ENCODE results near the gene SLC5A2.
A peak's percentile ranks its signal among the peaks of the same experiment; 100 is the strongest.

Gene SLC5A2

DNA sequence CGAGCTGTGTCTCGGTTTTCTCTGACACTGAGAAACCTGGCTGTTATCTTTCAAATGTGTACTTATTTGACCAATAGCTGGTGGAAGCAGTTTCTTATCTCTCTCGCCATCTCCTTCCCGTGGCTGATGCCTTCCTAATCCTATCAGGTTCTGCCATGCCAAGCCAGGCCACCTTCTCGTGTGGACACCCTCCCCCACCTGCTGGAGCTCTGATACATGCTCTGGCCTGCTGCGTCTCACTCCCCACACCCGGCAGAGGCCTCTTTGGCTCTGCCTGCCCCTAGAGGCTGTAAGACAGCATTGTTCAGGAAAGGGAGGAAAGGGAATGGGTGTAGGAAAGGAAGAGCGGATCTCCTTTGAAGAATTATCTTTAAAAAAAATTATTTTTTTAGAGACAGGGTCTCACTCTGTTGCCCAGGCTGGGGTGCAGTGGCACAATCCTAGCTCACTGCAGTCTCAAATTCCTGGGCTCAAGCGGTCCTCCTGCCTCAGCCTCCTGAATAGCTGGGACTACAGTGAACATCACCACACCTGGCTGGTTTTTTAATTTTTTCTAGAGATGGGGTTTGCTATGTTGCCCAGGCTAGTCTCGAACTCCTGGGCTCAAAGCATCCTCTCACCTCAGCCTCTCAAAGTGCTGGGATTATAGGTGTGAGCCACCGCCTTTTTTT lies 31.1 kb upstream of the SLC5A2 start:
- Histone ChIP-seq H3K4me1 (ENCODE audit: control insufficient read depth in 2 of 2, insufficient read depth in 2 of 2, low read length in 2 of 2) (peaks cover 16 to 19% of the 10 kb centered on the region in 2 donors), H3K4me3 (ENCODE audit: low read length in 2 of 2) (no peak overlapping the region)

DNA sequence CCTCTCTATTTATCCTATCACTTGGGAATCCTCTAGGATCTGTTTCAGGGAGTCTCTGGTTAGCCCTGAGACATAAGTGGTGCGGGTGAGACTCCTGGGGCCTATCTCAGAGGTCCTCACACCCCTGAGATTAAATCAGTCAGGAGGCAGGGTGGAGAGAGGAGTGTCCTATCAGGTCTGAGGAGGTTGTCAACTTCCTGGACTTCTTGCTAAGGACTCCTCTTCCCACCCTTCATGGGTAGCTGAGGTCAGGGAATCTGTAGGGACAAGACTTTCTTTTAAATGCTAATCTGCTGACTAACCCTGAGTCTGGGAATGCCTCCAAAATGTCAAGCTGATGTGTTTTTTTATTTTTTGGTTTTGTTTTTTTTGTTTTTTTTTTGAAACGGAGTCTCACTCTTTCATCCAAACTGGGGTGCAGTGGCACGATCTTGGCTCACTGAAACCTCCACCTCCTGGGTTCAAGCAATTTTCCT lies 30.3 kb upstream of the SLC5A2 start:
- H3K4me1 ChIP-seq (ENCODE audit: control insufficient read depth in 2 of 2, insufficient read depth in 2 of 2, low read length in 2 of 2): peaks cover 24 to 27% of the 10 kb centered on the region in 2 donors
- H3K4me3 ChIP-seq (ENCODE audit: low read length in 2 of 2): no peak overlapping the region
- H3K9me3 ChIP-seq (ENCODE audit: control insufficient read depth in 2 of 2, low read length in 2 of 2): no peaks in the 10 kb centered on the region
- no peaks in the 10 kb centered on the region for H3K27me3 ChIP-seq (ENCODE audit: control insufficient read depth in 2 of 2, insufficient read depth in 2 of 2, low read length in 2 of 2)
- H3K36me3 ChIP-seq (ENCODE audit: control insufficient read depth in 2 of 2, insufficient read depth in 2 of 2, low read length in 2 of 2): peaks cover 0 to 2% of the 10 kb centered on the region in 2 donors
- H3K9ac ChIP-seq (ENCODE audit: low read depth in 1 of 2, low read length in 2 of 2): no peak overlapping the region
- H3K27ac ChIP-seq (ENCODE audit: low read depth in 2 of 2, low read length in 2 of 2): peak overlapping the region in 1 of 2 donors; percentile 7

More for the DNA sequence above, 31.1 kb upstream of the SLC5A2 start:
- no peak overlapping the region for H3K9ac ChIP-seq (ENCODE audit: low read depth in 1 of 2, low read length in 2 of 2)
- H3K36me3 ChIP-seq (ENCODE audit: control insufficient read depth in 2 of 2, insufficient read depth in 2 of 2, low read length in 2 of 2): peaks cover 0 to 2% of the 10 kb centered on the region in 2 donors
- no peaks in the 10 kb centered on the region for H3K9me3 ChIP-seq (ENCODE audit: control insufficient read depth in 2 of 2, low read length in 2 of 2)
- no peak overlapping the region for H3K27ac ChIP-seq (ENCODE audit: low read depth in 2 of 2, low read length in 2 of 2)
- no peaks in the 10 kb centered on the region for H3K27me3 ChIP-seq (ENCODE audit: control insufficient read depth in 2 of 2, insufficient read depth in 2 of 2, low read length in 2 of 2)

GRCh38 chr16:31453255-31454204 lies 29.4 kb upstream of the SLC5A2 start:
- H3K4me3 ChIP-seq (ENCODE audit: low read length in 2 of 2): peak overlapping the region in 1 of 2 donors; percentile 9
- H3K27me3 ChIP-seq (ENCODE audit: control insufficient read depth in 2 of 2, insufficient read depth in 2 of 2, low read length in 2 of 2): no peaks in the 10 kb centered on the region
- H3K36me3 ChIP-seq (ENCODE audit: control insufficient read depth in 2 of 2, insufficient read depth in 2 of 2, low read length in 2 of 2): peaks cover 0 to 2% of the 10 kb centered on the region in 2 donors
- peaks cover 29 to 34% of the 10 kb centered on the region in 2 donors for H3K4me1 ChIP-seq (ENCODE audit: control insufficient read depth in 2 of 2, insufficient read depth in 2 of 2, low read length in 2 of 2)
- no peaks in the 10 kb centered on the region for H3K9me3 ChIP-seq (ENCODE audit: control insufficient read depth in 2 of 2, low read length in 2 of 2)
- H3K9ac ChIP-seq (ENCODE audit: low read depth in 1 of 2, low read length in 2 of 2): no peak overlapping the region
- H3K27ac ChIP-seq (ENCODE audit: low read depth in 2 of 2, low read length in 2 of 2): peak overlapping the region; percentile 19 to 56

DNA sequence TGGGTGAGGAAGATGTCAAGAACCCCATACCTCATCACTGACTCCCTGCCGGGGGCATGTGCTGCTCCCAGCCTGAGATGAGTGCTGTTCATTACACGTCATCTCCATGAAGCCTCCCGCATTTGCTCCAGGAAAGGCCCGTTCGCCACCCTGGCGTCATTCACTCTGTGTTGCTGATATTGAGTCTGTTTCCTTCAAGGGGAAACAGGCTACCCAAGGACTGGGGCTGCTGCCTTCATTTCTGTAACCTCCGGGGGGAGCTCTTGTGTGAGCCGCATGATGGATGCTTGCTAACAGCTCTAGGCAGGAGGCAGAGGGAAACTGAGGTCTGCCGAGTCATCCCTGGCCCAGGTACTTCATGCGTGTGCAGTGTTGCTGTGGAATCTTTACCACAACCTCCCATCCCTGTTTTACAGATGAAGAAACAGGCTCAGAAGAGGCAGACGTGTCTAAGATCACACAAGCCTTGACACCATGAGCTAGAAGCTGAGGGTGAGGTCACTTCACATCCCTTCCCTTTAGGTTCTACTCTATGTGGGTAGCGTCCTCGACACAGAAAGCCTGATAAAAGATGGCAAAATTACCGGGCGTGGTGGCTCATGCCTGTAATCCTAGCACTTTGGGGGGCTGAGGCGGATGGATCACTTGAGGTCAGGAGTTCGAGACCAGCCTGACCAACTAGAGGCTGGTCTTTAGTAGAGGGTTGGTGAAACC lies 27.2 kb upstream of the SLC5A2 start:
- Histone ChIP-seq H3K9me3 (ENCODE audit: control insufficient read depth in 2 of 2, low read length in 2 of 2) (no peaks in the 10 kb centered on the region), H3K4me1 (ENCODE audit: control insufficient read depth in 2 of 2, insufficient read depth in 2 of 2, low read length in 2 of 2) (peaks cover 37 to 40% of the 10 kb centered on the region in 2 donors), H3K27me3 (ENCODE audit: control insufficient read depth in 2 of 2, insufficient read depth in 2 of 2, low read length in 2 of 2) (no peaks in the 10 kb centered on the region), H3K27ac (ENCODE audit: low read depth in 2 of 2, low read length in 2 of 2) (no peak overlapping the region), H3K4me3 (ENCODE audit: low read length in 2 of 2) (no peak overlapping the region), H3K9ac (ENCODE audit: low read depth in 1 of 2, low read length in 2 of 2) (peak overlapping the region in 1 of 2 donors; percentile 12), H3K36me3 (ENCODE audit: control insufficient read depth in 2 of 2, insufficient read depth in 2 of 2, low read length in 2 of 2) (peaks cover 0 to 2% of the 10 kb centered on the region in 2 donors)

DNA sequence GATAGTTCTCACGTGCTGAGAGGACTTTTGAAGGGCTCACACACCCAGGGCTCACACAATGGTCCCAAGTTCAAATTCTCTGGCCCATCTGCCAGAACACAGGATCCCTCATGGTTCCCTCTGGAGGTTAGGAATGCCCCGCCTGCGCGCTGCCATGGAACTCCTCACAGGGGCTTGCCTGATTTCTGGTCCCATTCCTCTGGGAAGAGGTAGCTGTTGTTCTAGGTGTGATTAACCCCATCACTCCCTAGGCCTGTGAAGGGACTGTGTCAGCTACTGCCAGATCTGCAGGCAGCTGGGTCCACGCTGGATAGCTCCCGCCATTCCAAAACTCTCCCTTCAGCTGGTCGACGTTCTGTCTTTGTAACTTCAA lies 25.9 kb upstream of the SLC5A2 start:
- Histone ChIP-seq H3K27ac (ENCODE audit: low read depth in 2 of 2, low read length in 2 of 2) (no peak overlapping the region), H3K27me3 (ENCODE audit: control insufficient read depth in 2 of 2, insufficient read depth in 2 of 2, low read length in 2 of 2) (no peaks in the 10 kb centered on the region), H3K4me1 (ENCODE audit: control insufficient read depth in 2 of 2, insufficient read depth in 2 of 2, low read length in 2 of 2) (peaks cover 35 to 38% of the 10 kb centered on the region in 2 donors), H3K9ac (ENCODE audit: low read depth in 1 of 2, low read length in 2 of 2) (no peak overlapping the region), H3K4me3 (ENCODE audit: low read length in 2 of 2) (peak overlapping the region in 1 of 2 donors; percentile 1), H3K9me3 (ENCODE audit: control insufficient read depth in 2 of 2, low read length in 2 of 2) (no peaks in the 10 kb centered on the region), H3K36me3 (ENCODE audit: control insufficient read depth in 2 of 2, insufficient read depth in 2 of 2, low read length in 2 of 2) (peaks cover 2 to 3% of the 10 kb centered on the region in 2 donors)

- Histone ChIP-seq H3K4me1 (ENCODE audit: control insufficient read depth in 2 of 2, insufficient read depth in 2 of 2, low read length in 2 of 2) (peaks cover 34 to 37% of the 10 kb centered on the region in 2 donors), H3K36me3 (ENCODE audit: control insufficient read depth in 2 of 2, insufficient read depth in 2 of 2, low read length in 2 of 2) (peaks cover 8 to 13% of the 10 kb centered on the region in 2 donors), H3K27ac (ENCODE audit: low read depth in 2 of 2, low read length in 2 of 2) (peak overlapping the region; percentile 99), H3K4me3 (ENCODE audit: low read length in 2 of 2) (peak overlapping the region; percentile 91), H3K27me3 (ENCODE audit: control insufficient read depth in 2 of 2, insufficient read depth in 2 of 2, low read length in 2 of 2) (no peaks in the 10 kb centered on the region), H3K9ac (ENCODE audit: low read depth in 1 of 2, low read length in 2 of 2) (peak overlapping the region; percentile 94 to 96), H3K9me3 (ENCODE audit: control insufficient read depth in 2 of 2, low read length in 2 of 2) (no peaks in the 10 kb centered on the region)
Observed at GRCh38 chr16:31458073-31458843, 24.7 kb upstream of the SLC5A2 start.

DNA sequence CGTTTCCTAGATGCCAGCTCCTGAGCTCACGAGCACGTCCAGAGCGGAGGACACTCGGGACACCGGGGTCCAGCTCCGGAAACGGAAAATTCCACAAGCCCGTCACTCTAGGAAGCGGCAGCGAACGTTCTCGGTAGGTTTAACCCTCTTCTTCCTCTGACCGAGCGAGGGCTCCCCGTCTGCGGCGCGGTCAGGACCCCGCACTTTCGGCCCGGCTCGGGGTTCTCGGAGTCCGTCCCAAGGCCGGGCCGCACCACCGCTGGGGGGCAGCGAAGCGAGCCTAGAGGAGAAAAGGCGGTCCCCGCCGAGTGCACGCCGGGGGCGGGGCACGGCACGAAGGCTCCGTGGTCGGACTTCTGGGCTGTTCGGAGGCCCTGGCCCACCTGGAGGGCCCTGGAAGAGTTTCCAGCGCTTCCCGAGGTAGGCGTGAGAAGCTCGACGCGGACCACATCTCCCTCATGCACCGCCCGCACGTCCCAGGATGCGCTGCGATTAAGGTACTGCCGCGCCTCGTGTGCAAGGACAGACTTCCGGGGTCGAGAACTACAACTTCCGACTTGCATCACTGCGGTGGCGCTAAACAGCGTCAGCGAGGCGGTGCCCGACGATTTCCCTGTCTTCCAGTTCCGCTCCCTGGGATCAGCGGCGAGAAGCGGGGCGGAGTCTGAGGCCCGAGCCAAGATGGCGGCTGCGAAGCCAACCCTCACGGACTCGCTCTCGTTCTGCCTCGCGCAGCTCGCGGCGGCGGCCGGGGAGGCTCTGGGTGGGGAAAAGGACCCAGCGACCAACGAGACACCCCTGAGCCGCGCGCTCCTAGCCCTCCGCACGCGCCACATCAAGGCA lies 23.9 kb upstream of the SLC5A2 start, which contains the start of gene ARMC5:
Gene ARMC5 (plus strand): TSS at position 658 of the 843 bp plus-strand sequence. CDS start 24 bp downstream, at position 682.
- H3K9ac ChIP-seq (ENCODE audit: low read depth in 1 of 2, low read length in 2 of 2): peak within 1 kb of the TSS; percentile 94 to 96
- peak within 1 kb of the TSS; percentile 99 for H3K27ac ChIP-seq (ENCODE audit: low read depth in 2 of 2, low read length in 2 of 2)
- peaks cover 30% of the 10 kb centered on the region in 2 donors for H3K4me1 ChIP-seq (ENCODE audit: control insufficient read depth in 2 of 2, insufficient read depth in 2 of 2, low read length in 2 of 2)
- peaks cover 8 to 15% of the 10 kb centered on the region in 2 donors for H3K36me3 ChIP-seq (ENCODE audit: control insufficient read depth in 2 of 2, insufficient read depth in 2 of 2, low read length in 2 of 2)
- peak within 1 kb of the TSS; percentile 91 for H3K4me3 ChIP-seq (ENCODE audit: low read length in 2 of 2)
- no peaks in the 10 kb centered on the region for H3K9me3 ChIP-seq (ENCODE audit: control insufficient read depth in 2 of 2, low read length in 2 of 2)
- no peaks in the 10 kb centered on the region for H3K27me3 ChIP-seq (ENCODE audit: control insufficient read depth in 2 of 2, insufficient read depth in 2 of 2, low read length in 2 of 2)

DNA sequence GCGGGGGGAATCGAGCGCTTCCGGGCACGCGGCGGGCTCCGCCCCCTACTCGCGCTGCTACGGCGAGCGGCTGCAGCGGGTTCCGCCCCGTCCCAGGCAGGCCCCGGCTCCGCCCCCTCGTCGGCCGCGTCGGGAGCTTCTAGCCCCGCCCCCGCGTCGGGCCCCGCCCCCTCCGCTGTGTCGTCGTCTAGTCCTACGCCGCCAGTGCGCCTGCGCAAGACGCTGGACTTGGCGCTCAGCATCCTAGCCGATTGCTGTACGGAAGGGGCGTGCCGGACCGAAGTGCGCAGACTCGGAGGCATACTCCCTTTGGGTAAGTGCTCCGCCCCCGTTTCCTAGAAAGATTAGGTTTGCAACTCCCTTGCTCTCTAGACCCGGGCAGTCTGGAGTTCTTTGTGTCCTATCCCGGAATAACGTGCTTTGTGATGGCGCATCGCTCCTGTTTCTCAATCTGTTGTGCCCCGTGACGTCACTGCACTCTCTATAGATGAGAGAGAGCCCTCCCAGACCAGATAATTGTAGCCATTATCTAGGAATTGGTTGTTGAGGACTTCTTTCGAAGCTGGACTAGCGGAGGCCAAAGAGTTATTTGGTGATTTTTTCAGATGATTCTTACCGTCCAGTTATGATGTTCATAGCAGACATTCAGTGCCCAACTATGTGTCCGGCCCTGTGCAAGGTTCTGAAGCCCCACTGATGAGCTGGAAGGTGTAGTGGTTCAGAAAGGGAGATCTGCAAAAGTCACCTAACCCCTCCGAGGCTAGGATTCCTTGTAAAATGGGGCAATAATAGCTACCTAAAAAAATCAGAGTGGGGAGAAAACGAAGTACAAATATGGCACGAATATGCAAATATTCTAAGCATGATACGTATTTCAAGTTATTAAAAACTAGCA lies 23.0 kb upstream of the SLC5A2 start:
- Histone ChIP-seq H3K4me1 (ENCODE audit: control insufficient read depth in 2 of 2, insufficient read depth in 2 of 2, low read length in 2 of 2) (peaks cover 26 to 30% of the 10 kb centered on the region in 2 donors), H3K27me3 (ENCODE audit: control insufficient read depth in 2 of 2, insufficient read depth in 2 of 2, low read length in 2 of 2) (no peaks in the 10 kb centered on the region), H3K36me3 (ENCODE audit: control insufficient read depth in 2 of 2, insufficient read depth in 2 of 2, low read length in 2 of 2) (peaks cover 8 to 20% of the 10 kb centered on the region in 2 donors), H3K4me3 (ENCODE audit: low read length in 2 of 2) (peak overlapping the region; percentile 91), H3K9me3 (ENCODE audit: control insufficient read depth in 2 of 2, low read length in 2 of 2) (no peaks in the 10 kb centered on the region), H3K9ac (ENCODE audit: low read depth in 1 of 2, low read length in 2 of 2) (peak overlapping the region; percentile 94 to 96), H3K27ac (ENCODE audit: low read depth in 2 of 2, low read length in 2 of 2) (peak overlapping the region; percentile 99)
